ENCODE measurements around the gene P2RY14. TPM values are rescaled to one million over a fixed set of nuclear protein-coding genes. Genes with fewer than 3 reads are reported as not detected.

P2RY14 gene
- total RNA-seq, 1 experiment from 2014 or later = 0.03 TPM

- peak; percentile 32 for DNase-seq (ENCODE audit: low spot score)
These were observed 23.4 kb upstream of the P2RY14 start for GRCh38 chr3:151301787-151302186.

GRCh38 chr3:151300539-151300938 lies 22.2 kb upstream of the P2RY14 start:
- no peak for DNase-seq (ENCODE audit: low spot score)

- DNase-seq (ENCODE audit: low spot score) = no peak
These were observed 20.7 kb upstream of the P2RY14 start for GRCh38 chr3:151299006-151299405.

GRCh38 chr3:151297429-151297828 lies 19.1 kb upstream of the P2RY14 start:
- DNase-seq (ENCODE audit: low spot score) = no peak

GRCh38 chr3:151296226-151296625 lies 17.9 kb upstream of the P2RY14 start:
- DNase-seq (ENCODE audit: low spot score) = no peak

GRCh38 chr3:151293127-151293526 lies 14.8 kb upstream of the P2RY14 start:
- DNase-seq (ENCODE audit: low spot score) = no peak

GRCh38 chr3:151290673-151291072 lies 12.3 kb upstream of the P2RY14 start:
- peak; percentile 44 for DNase-seq (ENCODE audit: low spot score)

GRCh38 chr3:151289445-151289844 lies 11.1 kb upstream of the P2RY14 start:
- no peak for DNase-seq (ENCODE audit: low spot score)

GRCh38 chr3:151285940-151286339 lies 7.6 kb upstream of the P2RY14 start:
- no peak for DNase-seq (ENCODE audit: low spot score)

GRCh38 chr3:151283907-151284461 lies 5.6 kb upstream of the P2RY14 start:
- peak; percentile 60 for DNase-seq (ENCODE audit: low spot score)

- DNase-seq (ENCODE audit: low spot score) = no peak
These were observed 5.0 kb upstream of the P2RY14 start for GRCh38 chr3:151283387-151283786.

GRCh38 chr3:151282921-151283320 lies 4.6 kb upstream of the P2RY14 start:
- DNase-seq (ENCODE audit: low spot score) = peak; percentile 73

- no peak for DNase-seq (ENCODE audit: low spot score)
These were observed 3.5 kb upstream of the P2RY14 start for GRCh38 chr3:151281671-151282324.

GRCh38 chr3:151276687-151277042 lies 1.7 kb downstream of the P2RY14 start:
- DNase-seq (ENCODE audit: low spot score) = no peak

GRCh38 chr3:151276038-151276686 lies 2.2 kb downstream of the P2RY14 start:
- DNase-seq (ENCODE audit: low spot score) = no peak

GRCh38 chr3:151275091-151275490 lies 3.3 kb downstream of the P2RY14 start:
- DNase-seq (ENCODE audit: low spot score) = no peak

- DNase-seq (ENCODE audit: low spot score) = no peak
These were observed 8.7 kb downstream of the P2RY14 start for GRCh38 chr3:151269631-151270030.

GRCh38 chr3:151268267-151269235 lies 9.8 kb downstream of the P2RY14 start:
- no peak for DNase-seq (ENCODE audit: low spot score)

- DNase-seq (ENCODE audit: low spot score) = no peak
These were observed 11.3 kb downstream of the P2RY14 start for GRCh38 chr3:151267066-151267465.

- DNase-seq (ENCODE audit: low spot score) = no peak
These were observed 12.5 kb downstream of the P2RY14 start for GRCh38 chr3:151265866-151266265.

- no peak for DNase-seq (ENCODE audit: low spot score)
These were observed 13.2 kb downstream of the P2RY14 start for GRCh38 chr3:151265166-151265565.

GRCh38 chr3:151264605-151265004 lies 13.7 kb downstream of the P2RY14 start:
- no peak for DNase-seq (ENCODE audit: low spot score)
